C4-2B (cell line): ENCODE data around the gene PBX1.

Experiments used
- CTCF ChIP-seq: fragments of 450-650 bp; conservative IDR thresholded peaks from 2 replicates; pipeline ENCODE4 v1.5.1; 2017; ENCODE audit warnings: mild to moderate bottlenecking
- ZFX ChIP-seq: fragments of 450-650 bp; IDR thresholded peaks from 2 replicates; pipeline ENCODE4 v1.6.1; 2017

- TF ChIP-seq CTCF, result no peak
- TF ChIP-seq ZFX, result no peak
Measured at GRCh38 chr1:164858096-164858632, 299.2 kb downstream of the PBX1 start.
